GM12873 (cell line): ENCODE results near the gene LRP5.

Source experiments
- CTCF ChIP-seq: IDR thresholded peaks from 2 replicates; pipeline ENCODE4 v1.5.1; 2012; ENCODE audit warnings: low read depth, mild to moderate bottlenecking, moderate library complexity, low read length, control low read depth; ENCODE audit not compliant: insufficient read depth; ENCODE audit errors: missing control alignments

The LRP5 gene

GRCh38 chr11:68386331-68386978 lies 74.1 kb downstream of the LRP5 start:
- no peak for TF ChIP-seq CTCF

GRCh38 chr11:68387840-68388239 lies 75.4 kb downstream of the LRP5 start:
- TF ChIP-seq CTCF: no peak

GRCh38 chr11:68388595-68389198 lies 76.3 kb downstream of the LRP5 start:
- TF ChIP-seq CTCF: no peak

GRCh38 chr11:68390315-68390714 lies 77.9 kb downstream of the LRP5 start:
- no peak for TF ChIP-seq CTCF

- TF ChIP-seq CTCF: no peak
These were observed 80.4 kb downstream of the LRP5 start for GRCh38 chr11:68392822-68393221.

- no peak for TF ChIP-seq CTCF
These were observed 84.1 kb downstream of the LRP5 start for GRCh38 chr11:68396516-68396915.

GRCh38 chr11:68397256-68397655 lies 84.9 kb downstream of the LRP5 start:
- TF ChIP-seq CTCF: no peak
